Measurements from ENCODE around the gene UST. TPM values are rescaled to one million over a fixed set of nuclear protein-coding genes. Genes with fewer than 3 reads are reported as not detected.
A peak's percentile ranks its signal among the peaks of the same experiment; 100 is the strongest.
"Not testable (repeated sequence)": the region's sequence is repeated elsewhere in the genome, so short reads cannot be mapped to it uniquely, and the experiment has no call there.

Gene UST
- total RNA-seq, 6 experiments from 2014 or later = 0.44 to 1.9 (median 0.91) TPM

- ATAC-seq (peak; percentile 64 to 86 (median 74)), DNase-seq (peak in 2 of 3 donors; percentile 38 to 77)
- WGBS (ENCODE audit: insufficient coverage, low coverage, low lambda C conversion rate, missing lambda C conversion rate) = 24% methylated on average over 8 of the region's 8 CpGs
- peaks cover 0 to 16% (median 8%) of the 10 kb centered on the region in 4 donors for H3K4me1 ChIP-seq
- TF ChIP-seq CTCF (IDR thresholded peaks at IDR 0.05) (no peak), POLR2A (IDR thresholded peaks at IDR 0.05) (no peak)
- no peak overlapping the region for H3K4me3 ChIP-seq
- H3K27me3 ChIP-seq = no peaks in the 10 kb centered on the region
- intact Hi-C loops (cut with DNase I) = no loop called here
- H3K36me3 ChIP-seq = no peaks in the 10 kb centered on the region
- peak overlapping the region; percentile 23 to 41 (median 28) for H3K27ac ChIP-seq
- H3K9me3 ChIP-seq = no peaks in the 10 kb centered on the region
These were observed 286.0 kb downstream of the UST start for GRCh38 chr6:149032599-149033405.

GRCh38 chr6:149033454-149033853 is 286.6 kb downstream of the UST start:
- H3K27ac ChIP-seq = peak overlapping the region in 2 of 3 donors; percentile 23 to 41
- ATAC-seq = no peak
- 73% methylated on average over 5 of the region's 5 CpGs for WGBS (ENCODE audit: insufficient coverage, low coverage, low lambda C conversion rate, missing lambda C conversion rate)

GRCh38 chr6:149035766-149036165 is 288.9 kb downstream of the UST start:
- intact Hi-C loops (cut with DNase I) = no loop called here
- Histone ChIP-seq H3K27me3 (no peaks in the 10 kb centered on the region), H3K36me3 (no peaks in the 10 kb centered on the region), H3K9me3 (no peaks in the 10 kb centered on the region), H3K4me3 (no peak overlapping the region), H3K4me1 (peaks cover 0 to 16% (median 8%) of the 10 kb centered on the region in 4 donors), H3K27ac (no peak overlapping the region)
- ATAC-seq (no peak), DNase-seq (no peak)
- TF ChIP-seq CTCF (IDR thresholded peaks at IDR 0.05) (no peak), POLR2A (IDR thresholded peaks at IDR 0.05) (no peak)
- WGBS (ENCODE audit: insufficient coverage, low coverage, low lambda C conversion rate, missing lambda C conversion rate) = 61% methylated on average over 4 of the region's 5 CpGs

More at GRCh38 chr6:149033454-149033853, 286.6 kb downstream of the UST start:
- Histone ChIP-seq H3K4me3 (no peak overlapping the region), H3K9me3 (no peaks in the 10 kb centered on the region), H3K4me1 (peaks cover 0 to 16% (median 8%) of the 10 kb centered on the region in 4 donors), H3K27me3 (no peaks in the 10 kb centered on the region), H3K36me3 (no peaks in the 10 kb centered on the region)
- no peak for TF ChIP-seq POLR2A (IDR thresholded peaks at IDR 0.05)
- no peak for TF ChIP-seq CTCF (IDR thresholded peaks at IDR 0.05)
- intact Hi-C loops (cut with DNase I) = no loop called here
- no peak for DNase-seq

GRCh38 chr6:149037051-149037671 is 290.3 kb downstream of the UST start:
- H3K4me3 ChIP-seq = no peak overlapping the region
- no peak for TF ChIP-seq POLR2A (IDR thresholded peaks at IDR 0.05)
- TF ChIP-seq CTCF (IDR thresholded peaks at IDR 0.05) = no peak
- intact Hi-C loops (cut with DNase I) = no loop called here
- 83% methylated on average over 10 of the region's 22 CpGs for WGBS (ENCODE audit: insufficient coverage, low coverage, low lambda C conversion rate, missing lambda C conversion rate)
- no peaks in the 10 kb centered on the region for H3K9me3 ChIP-seq
- H3K27ac ChIP-seq = no peak overlapping the region
- ATAC-seq (no peak), DNase-seq (no peak)
- H3K4me1 ChIP-seq = peaks cover 0 to 15% (median 7%) of the 10 kb centered on the region in 4 donors
- no peaks in the 10 kb centered on the region for H3K27me3 ChIP-seq
- no peaks in the 10 kb centered on the region for H3K36me3 ChIP-seq

GRCh38 chr6:149039025-149039424 is 292.2 kb downstream of the UST start:
- DNase-seq; H3K9me3 ChIP-seq; H3K27ac ChIP-seq; H3K4me3 ChIP-seq; H3K27me3 ChIP-seq; H3K36me3 ChIP-seq; H3K4me1 ChIP-seq; intact Hi-C loops (cut with DNase I); ATAC-seq: not testable (repeated sequence)
- WGBS (ENCODE audit: insufficient coverage, low coverage, low lambda C conversion rate, missing lambda C conversion rate) = 90% methylated on average over 6 of the region's 7 CpGs

All from right lobe of liver (tissue), 6 donors.